DND-41 (cell line): ENCODE results near the gene KRTAP5-10.
"Not testable (repeated sequence)": the region's sequence is repeated elsewhere in the genome, so short reads cannot be mapped to it uniquely, and the experiment has no call there.

ENCODE experiments used
- EZH2 ChIP-seq: IDR thresholded peaks from 3 replicates; pipeline ENCODE4 v1.6.1; 2012; ENCODE audit warnings: borderline replicate concordance, low read depth, mild to moderate bottlenecking, moderate library complexity, low read length, inconsistent platforms; ENCODE audit not compliant: severe bottlenecking
- TF ChIP-seq, protein P1 (sequence below): IDR thresholded peaks from 2 replicates; pipeline ENCODE4 v1.5.1; 2012; ENCODE audit warnings: borderline replicate concordance, low read length, moderate library complexity, mild to moderate bottlenecking; ENCODE audit not compliant: poor library complexity, severe bottlenecking; ENCODE audit errors: extremely low read depth

DNA sequence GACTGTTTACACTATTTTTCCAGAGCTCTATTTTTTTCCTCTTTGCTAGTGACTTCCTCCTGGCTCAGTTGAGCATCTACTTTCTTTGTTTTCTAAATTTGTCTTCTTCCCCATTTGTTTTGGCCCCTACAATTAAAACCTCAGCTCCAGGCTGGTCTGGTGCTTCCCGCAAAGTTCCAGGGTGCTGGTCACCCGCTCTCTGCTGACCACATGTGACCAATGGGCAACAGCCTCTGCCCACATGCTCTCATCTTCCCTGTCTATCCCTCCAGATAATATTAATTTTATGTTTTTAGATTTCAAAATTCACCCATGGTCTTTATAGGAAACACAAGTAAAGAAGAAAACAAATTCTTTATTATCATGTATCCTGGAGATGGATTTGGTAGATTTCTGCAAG lies 17.6 kb downstream of the KRTAP5-10 start:
- TF ChIP-seq, protein P1, sequence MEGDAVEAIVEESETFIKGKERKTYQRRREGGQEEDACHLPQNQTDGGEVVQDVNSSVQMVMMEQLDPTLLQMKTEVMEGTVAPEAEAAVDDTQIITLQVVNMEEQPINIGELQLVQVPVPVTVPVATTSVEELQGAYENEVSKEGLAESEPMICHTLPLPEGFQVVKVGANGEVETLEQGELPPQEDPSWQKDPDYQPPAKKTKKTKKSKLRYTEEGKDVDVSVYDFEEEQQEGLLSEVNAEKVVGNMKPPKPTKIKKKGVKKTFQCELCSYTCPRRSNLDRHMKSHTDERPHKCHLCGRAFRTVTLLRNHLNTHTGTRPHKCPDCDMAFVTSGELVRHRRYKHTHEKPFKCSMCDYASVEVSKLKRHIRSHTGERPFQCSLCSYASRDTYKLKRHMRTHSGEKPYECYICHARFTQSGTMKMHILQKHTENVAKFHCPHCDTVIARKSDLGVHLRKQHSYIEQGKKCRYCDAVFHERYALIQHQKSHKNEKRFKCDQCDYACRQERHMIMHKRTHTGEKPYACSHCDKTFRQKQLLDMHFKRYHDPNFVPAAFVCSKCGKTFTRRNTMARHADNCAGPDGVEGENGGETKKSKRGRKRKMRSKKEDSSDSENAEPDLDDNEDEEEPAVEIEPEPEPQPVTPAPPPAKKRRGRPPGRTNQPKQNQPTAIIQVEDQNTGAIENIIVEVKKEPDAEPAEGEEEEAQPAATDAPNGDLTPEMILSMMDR = not testable (repeated sequence)
- TF ChIP-seq EZH2 = not testable (repeated sequence)
